H9 (cell line): ENCODE results near the gene MOCS1. TPM values are rescaled to one million over a fixed set of nuclear protein-coding genes. Genes with fewer than 3 reads are reported as not detected.

Experiments
- DNase-seq: peaks from one replicate; pipeline ENCODE4 v3.0.0-alpha.2; 2017
- H2AFZ ChIP-seq: one replicate; pipeline ENCODE4 v1.6.1; 2013; ENCODE audit warnings: mild to moderate bottlenecking, low read length, control low read depth, moderate library complexity
- H2AK5ac ChIP-seq: 2 replicates; pipeline ENCODE4 v1.6.1; 2013; ENCODE audit warnings: low read length, control low read depth, mixed read lengths; ENCODE audit not compliant: insufficient read length
- H2BK120ac ChIP-seq: one replicate; pipeline ENCODE4 v1.6.1; 2013; ENCODE audit warnings: low read depth, mild to moderate bottlenecking, low read length, control low read depth, inconsistent platforms; ENCODE audit not compliant: poor library complexity, severe bottlenecking
- H2BK12ac ChIP-seq: 2 replicates; pipeline ENCODE4 v1.6.1; 2013; ENCODE audit warnings: low read length, control low read depth, mixed read lengths, low read depth; ENCODE audit not compliant: insufficient read length
- H2BK15ac ChIP-seq: 2 replicates; pipeline ENCODE4 v1.6.1; 2013; ENCODE audit warnings: low read depth, low read length, control low read depth
- H2BK20ac ChIP-seq: one replicate; pipeline ENCODE4 v1.6.1; 2013; ENCODE audit warnings: low read depth, mild to moderate bottlenecking, low read length, control low read depth, inconsistent platforms; ENCODE audit not compliant: poor library complexity, severe bottlenecking
- H2BK5ac ChIP-seq: 2 replicates; pipeline ENCODE4 v1.6.1; 2013; ENCODE audit warnings: low read length, control low read depth, mixed read lengths; ENCODE audit not compliant: insufficient read length
- H3K14ac ChIP-seq: 2 replicates; pipeline ENCODE4 v1.6.1; 2013; ENCODE audit warnings: low read length, control low read depth; ENCODE audit not compliant: insufficient read depth
- H3K18ac ChIP-seq: 2 replicates; pipeline ENCODE4 v1.6.1; 2013; ENCODE audit warnings: low read depth, mild to moderate bottlenecking, mixed read lengths, low read length, control low read depth; ENCODE audit not compliant: insufficient read length
- H3K23ac ChIP-seq: 2 replicates; pipeline ENCODE4 v1.6.1; 2013; ENCODE audit warnings: low read length, control low read depth, mixed read lengths, low read depth; ENCODE audit not compliant: insufficient read length
- H3K23me2 ChIP-seq: 2 replicates; pipeline ENCODE4 v1.6.1; 2013; ENCODE audit warnings: low read depth, mild to moderate bottlenecking, mixed read lengths, low read length, control low read depth; ENCODE audit not compliant: insufficient read length, poor library complexity, severe bottlenecking
- H3K27ac ChIP-seq: 2 replicates; pipeline ENCODE4 v1.5.1; 2013; ENCODE audit warnings: low read length, control low read depth, mixed read lengths, low read depth; ENCODE audit not compliant: insufficient read length
- H3K27me3 ChIP-seq: 2 replicates; pipeline ENCODE4 v1.6.1; 2013; ENCODE audit warnings: low read length, control low read depth, inconsistent platforms; ENCODE audit not compliant: insufficient read depth
- H3K4ac ChIP-seq: 2 replicates; pipeline ENCODE4 v1.6.1; 2013; ENCODE audit warnings: low read depth, mild to moderate bottlenecking, control low read depth, inconsistent platforms, low read length, moderate library complexity
- H3K4me1 ChIP-seq: 2 replicates; pipeline ENCODE4 v1.6.1; 2013; ENCODE audit warnings: low read length, control low read depth, inconsistent platforms; ENCODE audit not compliant: insufficient read depth
- H3K4me2 ChIP-seq: 2 replicates; pipeline ENCODE4 v1.6.1; 2013; ENCODE audit warnings: low read length, control low read depth, mixed read lengths; ENCODE audit not compliant: insufficient read length, insufficient read depth
- H3K56ac ChIP-seq: 2 replicates; pipeline ENCODE4 v1.6.1; 2013; ENCODE audit warnings: low read depth, mild to moderate bottlenecking, mixed read lengths, low read length, control low read depth; ENCODE audit not compliant: insufficient read length
- H3K79me1 ChIP-seq: 2 replicates; pipeline ENCODE4 v1.6.1; 2013; ENCODE audit warnings: low read depth, mild to moderate bottlenecking, moderate library complexity, low read length, control low read depth, inconsistent platforms; ENCODE audit not compliant: insufficient read depth, poor library complexity, severe bottlenecking
- H3K79me2 ChIP-seq: 2 replicates; pipeline ENCODE4 v1.6.1; 2013; ENCODE audit warnings: low read length, control low read depth, inconsistent platforms; ENCODE audit not compliant: insufficient read depth
- H3K9ac ChIP-seq: 2 replicates; pipeline ENCODE4 v1.6.1; 2013; ENCODE audit warnings: low read length, control low read depth, mixed read lengths; ENCODE audit not compliant: insufficient read length; ENCODE audit errors: extremely low read depth
- H3K9me3 ChIP-seq: one replicate; pipeline ENCODE4 v1.6.1; 2013; ENCODE audit warnings: low read depth, low read length, inconsistent platforms; ENCODE audit not compliant: control insufficient read depth
- H3T11ph ChIP-seq: one replicate; pipeline ENCODE4 v1.6.1; 2013; ENCODE audit warnings: mild to moderate bottlenecking, low read length, control low read depth, inconsistent platforms
- H4K20me1 ChIP-seq: one replicate; pipeline ENCODE4 v1.6.1; 2013; ENCODE audit not compliant: control insufficient read depth, insufficient read length, insufficient read depth
- H4K5ac ChIP-seq: 2 replicates; pipeline ENCODE4 v1.6.1; 2013; ENCODE audit warnings: low read depth, mild to moderate bottlenecking, mixed read lengths, low read length, control low read depth; ENCODE audit not compliant: insufficient read length
- H4K8ac ChIP-seq: replicated peaks from 2 replicates; pipeline ENCODE4 v1.6.1; 2013; ENCODE audit warnings: low read length, control low read depth, mixed read lengths, low read depth; ENCODE audit not compliant: insufficient read length
- H4K91ac ChIP-seq: 2 replicates; pipeline ENCODE4 v1.6.1; 2013; ENCODE audit warnings: low read depth, mild to moderate bottlenecking, moderate library complexity, mixed read lengths, low read length, control low read depth; ENCODE audit not compliant: insufficient read length
- H3K27ac Mint-ChIP-seq, 3 experiments: 2 replicates in 2 of 3; 3 replicates in 1 of 3; pipeline ENCODE4 v1.8.0; 2020 to 2021; ENCODE audit warnings: mixed read lengths in 3 of 3, mild to moderate bottlenecking in 1 of 3, moderate library complexity in 1 of 3
- H3K27me3 Mint-ChIP-seq: 2 replicates; pipeline ENCODE4 v1.8.0; 2021; ENCODE audit warnings: low read depth, mild to moderate bottlenecking, moderate library complexity, mixed read lengths
- H3K36me3 Mint-ChIP-seq, 3 experiments: 2 replicates in 2 of 3; 3 replicates in 1 of 3; pipeline ENCODE4 v1.8.0; 2020 to 2021; ENCODE audit warnings: low read depth in 3 of 3, mixed read lengths in 3 of 3; ENCODE audit not compliant: insufficient read depth in 1 of 3
- H3K4me1 Mint-ChIP-seq, 2 experiments: 2 replicates each; pipeline ENCODE4 v1.8.0; 2020; ENCODE audit warnings: mixed read lengths in 2 of 2
- H3K4me3 Mint-ChIP-seq, 2 experiments: 2 replicates in 1 of 2; 3 replicates in 1 of 2; pipeline ENCODE4 v1.8.0; 2020 to 2021; ENCODE audit warnings: mild to moderate bottlenecking in 2 of 2, mixed read lengths in 2 of 2, moderate library complexity in 1 of 2
- H3K9me3 Mint-ChIP-seq, 2 experiments: 2 replicates in 1 of 2; 3 replicates in 1 of 2; pipeline ENCODE4 v1.8.0; 2020; ENCODE audit warnings: mild to moderate bottlenecking in 2 of 2, mixed read lengths in 2 of 2, moderate library complexity in 1 of 2
- WGBS: extraction: QIAGEN DNeasy Blood & Tissue Kit; methylation state at CpG from one replicate; pipeline ENCODE4 v1.1.7; 2013; ENCODE audit warnings: missing lambda C conversion rate, low lambda C conversion rate, mixed read lengths; ENCODE audit not compliant: insufficient read length; ENCODE audit errors: extremely low coverage; 5-methylcytosine and 5-hydroxymethylcytosine counted together
- total RNA-seq: library from RNA; stranded (reverse); gene quantifications from 2 replicates; pipeline ENCODE4 v1.2.1, GENCODE V29; 2021
- TF ChIP-seq, protein P1 (sequence below): fragments of 200-600 bp; sonication (generic); conservative IDR thresholded peaks from 3 replicates; pipeline ENCODE4 v1.8.0; 2021; ENCODE audit warnings: antibody characterized with exemption, mild to moderate bottlenecking

Gene MOCS1
- total RNA-seq, 1 experiment from 2014 or later: 15.2 TPM

DNA sequence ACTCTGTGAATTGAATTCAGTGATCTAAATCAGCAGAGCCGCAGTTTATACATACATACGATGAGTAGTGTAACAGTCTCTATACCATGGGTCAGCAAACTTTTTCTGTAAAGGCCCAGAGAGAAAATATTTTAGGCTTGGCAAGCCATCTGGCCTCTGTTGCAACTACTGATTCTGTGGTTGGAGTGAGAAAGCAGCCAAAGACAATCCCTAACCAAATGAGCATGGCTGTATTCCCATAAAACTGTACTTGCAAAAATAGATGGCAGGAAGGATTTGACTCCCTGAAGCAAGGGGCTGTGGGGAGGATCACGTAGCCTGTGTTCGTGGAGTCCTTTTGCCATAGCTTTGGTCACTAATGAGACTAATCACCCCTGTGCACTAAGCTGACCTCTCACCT lies 17.9 kb upstream of the MOCS1 start:
- no CpG with 5 or more reads among the region's 4 CpGs for WGBS
- H3K4me1 ChIP-seq: peaks cover 13% of the 10 kb centered on the region; the same call in 1 of the 2 replicates

More for the DNA sequence above, 17.9 kb upstream of the MOCS1 start:
- Histone ChIP-seq H2BK20ac (no peak overlapping the region), H3K14ac (no peak overlapping the region), H2BK12ac (no peak overlapping the region), H3K27ac (no peak overlapping the region), H3K23ac (no peak overlapping the region), H4K91ac (no peak overlapping the region), H3K79me2 (no peaks in the 10 kb centered on the region), H3K4ac (no peak overlapping the region), H4K5ac (no peak overlapping the region), H3K23me2 (peaks cover 5% of the 10 kb centered on the region), H3K4me2 (no peak overlapping the region), H2AFZ (no peak overlapping the region), H3K56ac (no peak overlapping the region), H3K9me3 (no peaks in the 10 kb centered on the region), H3T11ph (no peak overlapping the region), H3K9ac (no peak overlapping the region), H3K79me1 (no peaks in the 10 kb centered on the region), H2BK15ac (no peak overlapping the region), H4K8ac (no peak overlapping the region), H3K27me3 (no peaks in the 10 kb centered on the region), H2AK5ac (no peak overlapping the region), H4K20me1 (no peaks in the 10 kb centered on the region), H2BK120ac (no peak overlapping the region), H2BK5ac (no peak overlapping the region), H3K18ac (no peak overlapping the region)
- Mint-ChIP-seq H3K27ac (no peak overlapping the region), H3K4me3 (no peak overlapping the region), H3K4me1 (peaks cover 0 to 15% of the 10 kb centered on the region in 2 experiments; a peak in 3 of 4 replicates), H3K36me3 (no peaks in the 10 kb centered on the region), H3K27me3 (no peaks in the 10 kb centered on the region; the same call in 1 of the 2 replicates), H3K9me3 (peaks cover 2 to 3% of the 10 kb centered on the region in 2 experiments; a peak in 2 of 5 replicates)
- DNase-seq: no peak
- TF ChIP-seq, protein P1, sequence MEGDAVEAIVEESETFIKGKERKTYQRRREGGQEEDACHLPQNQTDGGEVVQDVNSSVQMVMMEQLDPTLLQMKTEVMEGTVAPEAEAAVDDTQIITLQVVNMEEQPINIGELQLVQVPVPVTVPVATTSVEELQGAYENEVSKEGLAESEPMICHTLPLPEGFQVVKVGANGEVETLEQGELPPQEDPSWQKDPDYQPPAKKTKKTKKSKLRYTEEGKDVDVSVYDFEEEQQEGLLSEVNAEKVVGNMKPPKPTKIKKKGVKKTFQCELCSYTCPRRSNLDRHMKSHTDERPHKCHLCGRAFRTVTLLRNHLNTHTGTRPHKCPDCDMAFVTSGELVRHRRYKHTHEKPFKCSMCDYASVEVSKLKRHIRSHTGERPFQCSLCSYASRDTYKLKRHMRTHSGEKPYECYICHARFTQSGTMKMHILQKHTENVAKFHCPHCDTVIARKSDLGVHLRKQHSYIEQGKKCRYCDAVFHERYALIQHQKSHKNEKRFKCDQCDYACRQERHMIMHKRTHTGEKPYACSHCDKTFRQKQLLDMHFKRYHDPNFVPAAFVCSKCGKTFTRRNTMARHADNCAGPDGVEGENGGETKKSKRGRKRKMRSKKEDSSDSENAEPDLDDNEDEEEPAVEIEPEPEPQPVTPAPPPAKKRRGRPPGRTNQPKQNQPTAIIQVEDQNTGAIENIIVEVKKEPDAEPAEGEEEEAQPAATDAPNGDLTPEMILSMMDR: no peak
